GM10248 (cell line): Measurements from ENCODE around the gene ARHGAP18.
"Not testable (repeated sequence)": the region's sequence is repeated elsewhere in the genome, so short reads cannot be mapped to it uniquely, and the experiment has no call there.

ENCODE experiments used
- CTCF ChIA-PET: fragments of 300-600 bp; sonication (Branson Sonifier 250); formaldehyde crosslinking; extraction: SDS; loops from one replicate; lab custom pipeline; 2021; ENCODE audit warnings: antibody characterized with exemption; lab: Yijun Ruan, JAX
- POLR2A ChIA-PET: fragments of 350-650 bp; sonication (Branson Sonifier 250); formaldehyde crosslinking; extraction: SDS; loops from one replicate; lab custom pipeline; 2020; ENCODE audit warnings: antibody characterized with exemption; lab: Yijun Ruan, JAX
- DNase-seq: peaks from one replicate; pipeline ENCODE4 v3.0.0; 2012; ENCODE audit errors: extremely low spot score
- TF ChIP-seq, protein P1 (sequence below): IDR thresholded peaks from 2 replicates; pipeline ENCODE4 v1.5.1; 2012; ENCODE audit warnings: mild to moderate bottlenecking, low read depth; ENCODE audit errors: extremely low read depth, missing control alignments, control extremely low read depth

The ARHGAP18 gene

GRCh38 chr6:129583866-129584265 lies 126.1 kb downstream of the ARHGAP18 start:
- POLR2A ChIA-PET, result interaction anchor here (0.7 kb wide), 1 partner anchor 1268 kb away, joined by 5 read pairs; no protein-coding TSS in a partner anchor
- no peak for DNase-seq
- CTCF ChIA-PET, result interaction anchor here (1.1 to 2.5 kb wide), 4 partner anchors 14 to 146 kb away, joined by 3 to 6 read pairs (median 4); no protein-coding TSS in a partner anchor
- TF ChIP-seq, protein P1, sequence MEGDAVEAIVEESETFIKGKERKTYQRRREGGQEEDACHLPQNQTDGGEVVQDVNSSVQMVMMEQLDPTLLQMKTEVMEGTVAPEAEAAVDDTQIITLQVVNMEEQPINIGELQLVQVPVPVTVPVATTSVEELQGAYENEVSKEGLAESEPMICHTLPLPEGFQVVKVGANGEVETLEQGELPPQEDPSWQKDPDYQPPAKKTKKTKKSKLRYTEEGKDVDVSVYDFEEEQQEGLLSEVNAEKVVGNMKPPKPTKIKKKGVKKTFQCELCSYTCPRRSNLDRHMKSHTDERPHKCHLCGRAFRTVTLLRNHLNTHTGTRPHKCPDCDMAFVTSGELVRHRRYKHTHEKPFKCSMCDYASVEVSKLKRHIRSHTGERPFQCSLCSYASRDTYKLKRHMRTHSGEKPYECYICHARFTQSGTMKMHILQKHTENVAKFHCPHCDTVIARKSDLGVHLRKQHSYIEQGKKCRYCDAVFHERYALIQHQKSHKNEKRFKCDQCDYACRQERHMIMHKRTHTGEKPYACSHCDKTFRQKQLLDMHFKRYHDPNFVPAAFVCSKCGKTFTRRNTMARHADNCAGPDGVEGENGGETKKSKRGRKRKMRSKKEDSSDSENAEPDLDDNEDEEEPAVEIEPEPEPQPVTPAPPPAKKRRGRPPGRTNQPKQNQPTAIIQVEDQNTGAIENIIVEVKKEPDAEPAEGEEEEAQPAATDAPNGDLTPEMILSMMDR, result no peak

- no peak for DNase-seq
- TF ChIP-seq, protein P1, result no peak
- ChIA-PET POLR2A (interaction anchor here (0.6 kb wide), 1 partner anchor 396 kb away, joined by 3 read pairs; no protein-coding TSS in a partner anchor), CTCF (interaction anchor here (0.9 to 1.5 kb wide), 4 partner anchors 11 to 80 kb away, joined by 3 to 7 read pairs (median 4); no protein-coding TSS in a partner anchor)
Observed at GRCh38 chr6:129578315-129578714, 131.7 kb downstream of the ARHGAP18 start.

DNA sequence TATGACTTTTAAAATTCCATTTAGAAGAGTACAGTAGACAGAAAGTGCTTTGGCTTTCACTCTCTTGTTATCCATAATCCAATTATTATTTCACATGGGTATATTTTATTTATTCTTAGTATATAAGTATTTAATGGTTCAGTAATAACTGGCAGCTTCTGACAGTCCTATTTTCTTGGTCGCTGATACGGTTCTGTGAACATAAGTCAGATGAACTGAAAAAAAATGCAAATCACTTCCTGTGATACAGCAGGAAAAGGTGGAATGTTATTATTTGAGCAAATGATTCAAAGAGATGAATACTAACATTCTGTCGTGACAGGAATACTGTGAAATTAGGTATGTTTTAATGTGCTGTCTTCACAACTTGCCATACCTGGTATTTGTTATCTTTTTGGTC lies 132.3 kb downstream of the ARHGAP18 start:
- DNase-seq, result no peak
- TF ChIP-seq, protein P1, result no peak
- CTCF ChIA-PET, result interaction anchor here (1.5 kb wide), 1 partner anchor 12 kb away, joined by 4 read pairs; no protein-coding TSS in a partner anchor
- POLR2A ChIA-PET, result no interaction called here

DNA sequence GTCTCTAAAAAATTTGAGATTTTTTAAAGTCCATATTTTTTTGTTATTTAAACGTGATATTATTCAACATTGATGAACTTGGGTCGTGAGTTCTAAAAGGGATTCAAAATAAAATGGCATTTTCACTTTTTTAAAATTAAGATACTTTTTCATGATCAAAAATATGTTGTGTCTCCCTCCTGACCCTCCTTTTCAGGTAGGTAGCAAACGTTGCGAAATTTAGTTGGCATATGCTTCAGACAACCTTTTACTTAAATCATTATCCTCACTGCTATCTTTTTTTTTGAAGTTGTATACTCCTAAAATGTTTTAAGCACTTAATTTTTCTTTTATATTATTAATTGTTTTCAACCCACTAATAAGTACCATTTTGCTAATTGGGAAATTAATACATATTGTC lies 133.5 kb downstream of the ARHGAP18 start:
- no peak for DNase-seq
- POLR2A ChIA-PET, result no interaction called here
- TF ChIP-seq, protein P1, result no peak
- CTCF ChIA-PET, result no interaction called here

GRCh38 chr6:129575378-129576118 lies 134.4 kb downstream of the ARHGAP18 start:
- CTCF ChIA-PET, result no interaction called here
- POLR2A ChIA-PET, result no interaction called here
- DNase-seq, result no peak
- TF ChIP-seq, protein P1, result no peak

DNA sequence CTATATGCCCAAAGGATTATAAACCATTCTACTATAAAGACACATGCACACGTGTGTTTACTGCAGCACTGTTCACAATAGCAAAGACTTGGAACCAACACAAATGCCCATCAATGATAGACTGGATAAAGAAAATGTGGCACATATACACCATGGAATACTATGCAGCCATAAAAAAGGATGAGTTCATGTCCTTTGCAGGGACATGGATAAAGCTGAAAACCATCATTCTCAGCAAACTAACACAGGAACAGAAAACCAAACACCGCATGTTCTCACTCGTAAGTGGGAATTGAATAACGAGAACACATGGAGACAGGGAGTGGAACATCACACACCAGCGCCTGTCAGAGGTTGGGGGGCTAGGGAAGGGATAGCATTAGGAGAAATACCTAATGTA lies 135.4 kb downstream of the ARHGAP18 start:
- CTCF ChIA-PET, result interaction anchor here (0.8 to 1.7 kb wide), 2 partner anchors 9 to 74 kb away, joined by 3 to 4 read pairs; no protein-coding TSS in a partner anchor
- DNase-seq, result not testable (repeated sequence)

DNA sequence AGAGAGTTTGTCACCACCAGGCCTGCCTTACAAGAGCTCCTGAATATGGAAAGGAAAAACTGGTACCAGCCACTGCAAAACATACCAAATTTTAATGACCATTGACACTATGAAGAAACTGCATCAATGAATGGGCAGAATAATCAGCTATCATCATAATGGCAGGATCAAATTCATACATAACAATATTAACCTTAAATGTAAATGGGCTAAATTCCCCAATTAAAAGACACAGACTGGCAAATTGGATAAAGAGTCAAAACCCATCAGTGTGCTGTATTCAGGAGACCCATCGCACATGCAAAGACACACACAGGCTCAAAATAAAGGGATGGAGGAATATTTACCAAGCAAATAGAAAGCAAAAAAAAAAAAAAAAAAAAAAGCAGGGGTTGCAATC lies 139.0 kb downstream of the ARHGAP18 start:
- CTCF ChIA-PET, POLR2A ChIA-PET, DNase-seq: not testable (repeated sequence)

More for the DNA sequence above, 135.4 kb downstream of the ARHGAP18 start:
- POLR2A ChIA-PET, result not testable (repeated sequence)
